ENCODE measurements around the gene CEACAM5.
A peak's percentile ranks its signal among the peaks of the same experiment; 100 is the strongest.

Gene CEACAM5

DNA sequence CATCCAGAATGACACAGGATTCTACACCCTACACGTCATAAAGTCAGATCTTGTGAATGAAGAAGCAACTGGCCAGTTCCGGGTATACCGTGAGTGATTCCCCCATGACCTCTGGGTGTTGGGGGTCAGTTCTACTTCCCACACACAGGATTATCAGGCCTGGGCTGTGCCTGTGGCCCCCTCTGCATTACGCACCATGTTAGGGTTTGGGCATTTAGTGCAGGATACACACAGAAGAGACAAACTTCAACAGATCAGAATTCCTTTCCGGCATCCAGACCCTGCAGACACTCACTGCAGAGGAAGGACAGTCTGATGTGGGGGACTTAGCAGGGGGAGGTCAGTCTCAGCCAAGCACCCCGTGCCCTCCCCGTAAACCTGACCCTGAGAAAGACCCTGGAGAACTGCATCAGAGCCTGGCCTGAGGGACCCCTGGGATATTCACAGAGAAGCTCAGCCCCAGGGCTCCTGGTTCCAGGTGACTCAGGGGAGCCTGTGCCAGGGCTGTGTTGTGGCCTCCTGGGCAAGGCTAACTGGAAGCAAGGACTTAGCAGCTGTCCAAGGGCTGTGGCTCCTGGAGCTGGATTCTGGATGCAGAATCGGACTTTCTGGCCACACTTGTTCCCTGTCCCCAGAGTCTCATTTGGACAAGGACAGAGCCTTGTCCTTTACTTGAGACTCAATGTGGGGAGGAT is 1.7 kb downstream of the CEACAM5 start (continued):
- TF ChIP-seq HIC1 (tag by site-specific recombination; IDR thresholded peaks at IDR 0.05): no peak
- no peak for TF ChIP-seq ZNF23 (tag by site-specific recombination; IDR thresholded peaks at IDR 0.05; ENCODE audit: borderline replicate concordance)
- TF ChIP-seq ZNF701 (tag by site-specific recombination; IDR thresholded peaks at IDR 0.05): no peak
- TF ChIP-seq ZBTB1 (tag by site-specific recombination; IDR thresholded peaks at IDR 0.05): no peak
- no peak for TF ChIP-seq ZNF169 (tag by site-specific recombination; IDR thresholded peaks at IDR 0.05)
- no peak for TF ChIP-seq ZNF561 (tag by site-specific recombination; IDR thresholded peaks at IDR 0.05; ENCODE audit: borderline replicate concordance)

DNA sequence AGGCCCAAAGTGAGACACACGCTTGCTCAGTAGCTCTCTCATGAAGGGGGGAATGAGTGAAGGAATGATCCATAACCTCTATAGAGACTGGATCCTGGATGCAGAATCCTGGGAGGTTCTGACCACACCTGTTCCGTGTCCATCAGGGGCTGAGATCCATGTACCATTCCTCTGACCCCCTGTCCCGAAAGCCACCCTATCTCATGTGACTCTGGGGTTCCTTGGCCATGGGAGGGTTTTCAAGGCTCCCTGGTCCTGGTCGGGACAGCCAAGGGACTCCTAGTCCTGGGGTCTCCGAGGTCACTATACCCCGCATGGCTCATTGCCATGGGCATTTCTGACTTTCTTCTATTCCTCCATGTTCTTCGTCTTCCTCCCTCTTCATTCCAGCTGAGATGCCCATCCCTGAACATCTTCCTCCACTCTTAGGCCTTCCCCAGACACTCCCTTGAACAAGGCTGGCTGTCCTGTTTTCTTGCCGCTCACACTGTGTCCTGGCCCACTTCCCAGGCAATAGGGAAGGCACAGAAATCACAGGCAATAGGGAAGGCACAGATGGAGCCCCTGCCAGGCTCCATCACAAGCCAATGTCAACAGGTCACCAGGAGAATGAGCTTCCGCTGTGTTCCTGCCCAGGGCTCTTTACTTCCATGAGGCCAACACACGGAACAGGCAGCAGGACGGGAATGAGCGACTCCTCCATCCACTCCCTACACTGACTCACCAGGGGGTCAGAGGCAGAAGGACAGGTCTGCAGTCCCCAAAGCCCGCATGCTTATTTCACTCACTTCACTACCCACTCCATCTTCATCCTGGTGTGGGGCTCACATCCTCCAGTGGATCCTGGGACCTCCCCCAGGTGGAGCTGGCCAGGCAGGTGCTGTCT is 3.2 kb downstream of the CEACAM5 start:
- H3K4me1 ChIP-seq (ENCODE audit: control insufficient read depth, insufficient read depth, low read length): no peaks in the 10 kb centered on the region
- H3K27ac ChIP-seq (ENCODE audit: extremely low read depth, low read depth, low read length): no peak overlapping the region
- POLR2A ChIA-PET: no interaction called here
- TF ChIP-seq SCRT2 (tag by site-specific recombination; IDR thresholded peaks at IDR 0.05): peak; percentile 55
- TF ChIP-seq SCRT1 (tag by site-specific recombination; IDR thresholded peaks at IDR 0.05; ENCODE audit: borderline replicate concordance): 0 out of 2 replicates have a peak, but pooled peaks have one; percentile 18
- TF ChIP-seq ZNF19 (tag by site-specific recombination; IDR thresholded peaks at IDR 0.05; ENCODE audit: low read depth): no peak
- H3K9me3 ChIP-seq (ENCODE audit: control insufficient read depth, insufficient read depth, low read depth, low read length): no peaks in the 10 kb centered on the region
- no peaks in the 10 kb centered on the region for H3K36me3 ChIP-seq (ENCODE audit: control insufficient read depth in 2 of 2, insufficient read depth in 1 of 2, low read length in 2 of 2)
- no peak overlapping the region for H3K4me3 ChIP-seq (ENCODE audit: low read depth, low read length)
- CTCF ChIA-PET: interaction anchor here (1.1 to 2.8 kb wide), 6 partner anchors 10 to 42 kb away, joined by 3 to 12 read pairs (median 4); no protein-coding TSS in a partner anchor

GRCh38 chr19:41714598-41714997 is 6.2 kb downstream of the CEACAM5 start:
- ChIA-PET POLR2A (no interaction called here), CTCF (interaction anchor here (0.6 to 5.7 kb wide), 4 partner anchors 8 to 265 kb away, joined by 3 to 94 read pairs (median 6); partner anchors contain the start of gene CEACAM5)
- H3K9me3 ChIP-seq (ENCODE audit: control insufficient read depth, insufficient read depth, low read depth, low read length): no peaks in the 10 kb centered on the region
- no peaks in the 10 kb centered on the region for H3K36me3 ChIP-seq (ENCODE audit: control insufficient read depth in 2 of 2, insufficient read depth in 1 of 2, low read length in 2 of 2)
- no peak overlapping the region for H3K4me3 ChIP-seq (ENCODE audit: low read depth, low read length)
- TF ChIP-seq ZNF514 (tag by site-specific recombination; IDR thresholded peaks at IDR 0.05) (no peak), ZSCAN30 (tag by site-specific recombination; IDR thresholded peaks at IDR 0.05) (no peak), ZNF580 (tag by site-specific recombination; IDR thresholded peaks at IDR 0.05) (no peak), ZNF623 (tag by site-specific recombination; IDR thresholded peaks at IDR 0.05) (no peak), ZNF18 (tag by site-specific recombination; IDR thresholded peaks at IDR 0.05) (no peak), ZNF843 (tag by site-specific recombination; IDR thresholded peaks at IDR 0.05) (no peak), TSHZ1 (tag by site-specific recombination; IDR thresholded peaks at IDR 0.05; ENCODE audit: borderline replicate concordance) (no peak), RBAK (tag by site-specific recombination; IDR thresholded peaks at IDR 0.05) (no peak)
- H3K27ac ChIP-seq (ENCODE audit: extremely low read depth, low read depth, low read length): no peak overlapping the region
- no peaks in the 10 kb centered on the region for H3K4me1 ChIP-seq (ENCODE audit: control insufficient read depth, insufficient read depth, low read length)

All from HEK293 (cell line).